Measurements from ENCODE around the gene CROCC. TPM values are rescaled to one million over a fixed set of nuclear protein-coding genes. Genes with fewer than 3 reads are reported as not detected.
"Not testable (repeated sequence)": the region's sequence is repeated elsewhere in the genome, so short reads cannot be mapped to it uniquely, and the experiment has no call there.

CROCC gene
- total RNA-seq, 2 experiments from 2014 or later, result 15.9 to 18.7 TPM

DNA sequence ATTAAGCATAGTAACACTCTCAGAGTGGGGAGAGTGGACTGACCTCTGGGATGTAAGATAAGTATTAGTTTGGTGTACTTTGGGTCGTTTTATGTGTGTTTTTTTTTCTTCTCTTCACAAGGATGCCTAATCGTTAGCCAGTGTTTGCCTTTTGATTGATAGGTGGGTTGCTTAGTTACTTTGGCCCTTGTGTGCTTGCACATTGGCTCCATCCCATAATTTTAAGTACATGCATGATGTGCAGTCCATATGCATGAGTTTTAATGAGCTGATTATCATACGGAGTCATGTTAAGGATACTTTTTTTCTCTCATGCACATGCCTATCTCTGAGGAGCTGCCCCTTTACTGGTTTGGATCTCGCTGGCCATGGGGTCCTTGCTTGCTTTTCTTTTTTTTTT lies 30.7 kb upstream of the CROCC start:
- H3K9me3 Mint-ChIP-seq; intact Hi-C loops (cut with micrococcal nuclease); H3K36me3 Mint-ChIP-seq; DNase-seq; H3K27me3 Mint-ChIP-seq; H3K4me3 Mint-ChIP-seq; CTCF ChIA-PET; H3K27ac Mint-ChIP-seq: not testable (repeated sequence)
- peaks cover 27% of the 10 kb centered on the region for H3K4me1 Mint-ChIP-seq (ENCODE audit: low read depth)
- POLR2A ChIA-PET, result interaction anchor here (3.4 kb wide), 1 partner anchor 13 kb away, joined by 36 read pairs; no protein-coding TSS in a partner anchor

DNA sequence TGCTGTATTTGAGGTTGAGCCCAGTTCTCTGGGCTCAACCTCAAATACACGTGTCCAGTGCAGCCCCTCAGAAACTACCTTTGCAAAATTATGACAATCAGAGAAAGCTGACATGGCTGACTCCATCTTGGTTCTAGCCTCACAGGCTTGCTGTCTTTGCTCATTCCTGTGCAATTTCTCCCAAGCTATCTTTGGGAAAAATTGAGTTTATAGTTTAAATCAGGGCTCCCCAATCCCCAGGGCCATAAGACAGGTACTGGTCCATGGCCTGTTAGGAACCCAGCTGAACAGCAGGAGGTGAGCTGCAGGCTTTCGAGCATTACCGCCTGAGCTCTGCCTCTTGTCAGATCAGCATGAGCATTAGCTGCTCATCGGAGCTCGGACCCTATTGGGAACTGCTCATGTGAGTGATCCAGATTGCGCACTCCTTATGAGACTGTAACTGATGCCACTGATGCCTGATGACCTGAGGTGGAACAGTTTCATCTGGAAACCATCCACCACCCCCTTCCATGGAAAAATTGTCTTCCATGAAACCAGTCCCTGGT lies 28.7 kb upstream of the CROCC start:
- POLR2A ChIA-PET, result interaction anchor here (1.7 to 1.9 kb wide), 2 partner anchors 12 to 379 kb away, joined by 4 to 8 read pairs; partner anchors contain the start of gene RNU1-1
- H3K4me1 Mint-ChIP-seq (ENCODE audit: low read depth), result peaks cover 40% of the 10 kb centered on the region
- intact Hi-C loops (cut with micrococcal nuclease); CTCF ChIA-PET; H3K4me3 Mint-ChIP-seq; H3K27ac Mint-ChIP-seq; H3K36me3 Mint-ChIP-seq; H3K9me3 Mint-ChIP-seq; DNase-seq; H3K27me3 Mint-ChIP-seq: not testable (repeated sequence)

- DNase-seq; intact Hi-C loops (cut with micrococcal nuclease); H3K36me3 Mint-ChIP-seq; H3K27ac Mint-ChIP-seq; H3K9me3 Mint-ChIP-seq; H3K27me3 Mint-ChIP-seq; H3K4me3 Mint-ChIP-seq; CTCF ChIA-PET: not testable (repeated sequence)
- peaks cover 41% of the 10 kb centered on the region for H3K4me1 Mint-ChIP-seq (ENCODE audit: low read depth)
- POLR2A ChIA-PET, result interaction anchor here (1.9 kb wide), 1 partner anchor 11 kb away, joined by 8 read pairs; no protein-coding TSS in a partner anchor
These were observed 27.9 kb upstream of the CROCC start for GRCh38 chr1:16893796-16894195.

- H3K27me3 Mint-ChIP-seq; CTCF ChIA-PET; intact Hi-C loops (cut with micrococcal nuclease); H3K36me3 Mint-ChIP-seq; H3K4me3 Mint-ChIP-seq; H3K27ac Mint-ChIP-seq; H3K9me3 Mint-ChIP-seq; DNase-seq; POLR2A ChIA-PET: not testable (repeated sequence)
- H3K4me1 Mint-ChIP-seq (ENCODE audit: low read depth), result peaks cover 38% of the 10 kb centered on the region
These were observed 27.4 kb upstream of the CROCC start for GRCh38 chr1:16894338-16894737.

DNA sequence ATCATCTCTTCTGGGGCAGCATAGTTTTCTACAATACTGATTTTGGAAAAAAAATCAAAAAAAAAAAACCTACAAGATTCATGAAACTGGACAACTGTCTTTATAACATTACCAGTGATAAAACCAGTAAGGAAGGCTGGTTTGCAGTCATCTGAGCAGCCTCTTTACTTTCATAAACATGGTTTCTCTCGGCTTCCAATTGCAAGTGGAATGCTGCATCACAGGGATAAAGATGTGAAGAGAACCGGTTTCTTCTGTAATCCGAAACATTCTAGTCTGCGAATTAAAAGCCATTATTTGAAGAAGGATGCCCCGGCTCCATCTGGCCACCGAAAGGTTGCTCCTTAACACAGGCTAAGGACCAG lies 26.5 kb upstream of the CROCC start:
- Mint-ChIP-seq H3K4me3 (peak overlapping the region; percentile 63), H3K4me1 (ENCODE audit: low read depth) (peaks cover 29% of the 10 kb centered on the region), H3K27ac (peak overlapping the region; percentile 61)
- intact Hi-C loops (cut with micrococcal nuclease); CTCF ChIA-PET; H3K36me3 Mint-ChIP-seq; DNase-seq; H3K9me3 Mint-ChIP-seq; H3K27me3 Mint-ChIP-seq; POLR2A ChIA-PET: not testable (repeated sequence)

GRCh38 chr1:16895598-16896315 lies 26.0 kb upstream of the CROCC start, which contains the start of gene RNU1-2:
RNU1-2 (plus strand) TSS chr1:16895980.
- Mint-ChIP-seq H3K4me1 (ENCODE audit: low read depth) (peaks cover 30% of the 10 kb centered on the region), H3K4me3 (peak within 1 kb of the TSS; percentile 76), H3K27ac (peak within 1 kb of the TSS; percentile 97)
- CTCF ChIA-PET, H3K27me3 Mint-ChIP-seq, H3K9me3 Mint-ChIP-seq, H3K36me3 Mint-ChIP-seq: not testable (repeated sequence)
- POLR2A ChIA-PET, result interaction anchor here (0.7 to 1.7 kb wide), 4 partner anchors 9 to 382 kb away, joined by 3 to 45 read pairs (median 4); partner anchors contain the start of gene RNU1-1
- intact Hi-C loops (cut with micrococcal nuclease), result loop anchor here (1.0 kb wide), 1 partner anchor 9 kb away; no protein-coding TSS in a partner anchor
- peak; percentile 85 for DNase-seq

DNA sequence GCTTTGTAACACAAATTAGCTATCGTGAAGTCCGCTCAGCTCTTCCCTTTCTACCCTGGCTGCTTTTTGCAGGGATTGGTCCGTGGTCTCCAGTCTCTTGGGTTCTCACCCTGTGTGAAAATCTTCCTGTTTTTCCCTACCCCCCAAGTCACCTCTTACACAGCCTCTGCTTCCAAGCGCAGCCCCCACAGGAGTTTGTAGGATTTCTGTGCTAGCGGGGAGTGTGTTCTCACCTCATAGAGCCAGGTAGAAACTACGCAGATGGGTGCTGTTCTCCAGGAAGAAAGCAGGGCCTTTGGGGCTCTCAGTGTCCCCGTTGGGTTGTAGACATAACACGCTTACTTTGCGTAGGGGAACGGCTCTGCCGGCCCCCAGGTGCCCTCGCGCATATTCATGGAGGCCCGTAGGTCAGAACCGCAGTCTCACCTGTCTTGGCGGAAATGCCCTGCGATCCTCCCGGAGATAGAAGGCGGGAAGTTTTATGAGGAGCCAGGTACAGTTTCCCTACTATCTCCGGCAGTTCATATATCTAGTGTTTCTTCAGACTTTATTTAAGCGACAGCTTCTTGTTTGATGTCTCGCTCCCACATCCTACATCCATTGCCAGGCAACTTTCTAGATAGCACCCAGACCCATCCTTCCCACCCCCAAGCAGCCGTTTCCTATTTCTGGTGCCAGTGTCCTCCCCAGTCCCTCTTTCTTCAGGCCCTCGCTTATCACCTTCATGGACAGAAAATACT lies 25.2 kb upstream of the CROCC start:
- H3K27ac Mint-ChIP-seq, result peak overlapping the region; percentile 97
- POLR2A ChIA-PET, result interaction anchor here (0.6 to 1.7 kb wide), 5 partner anchors 9 to 383 kb away, joined by 3 to 45 read pairs (median 4); partner anchors contain the start of genes RNU1-1 and SDHB
- intact Hi-C loops (cut with micrococcal nuclease), result loop anchor here (1.0 kb wide), 1 partner anchor 8 kb away; no protein-coding TSS in a partner anchor

DNA sequence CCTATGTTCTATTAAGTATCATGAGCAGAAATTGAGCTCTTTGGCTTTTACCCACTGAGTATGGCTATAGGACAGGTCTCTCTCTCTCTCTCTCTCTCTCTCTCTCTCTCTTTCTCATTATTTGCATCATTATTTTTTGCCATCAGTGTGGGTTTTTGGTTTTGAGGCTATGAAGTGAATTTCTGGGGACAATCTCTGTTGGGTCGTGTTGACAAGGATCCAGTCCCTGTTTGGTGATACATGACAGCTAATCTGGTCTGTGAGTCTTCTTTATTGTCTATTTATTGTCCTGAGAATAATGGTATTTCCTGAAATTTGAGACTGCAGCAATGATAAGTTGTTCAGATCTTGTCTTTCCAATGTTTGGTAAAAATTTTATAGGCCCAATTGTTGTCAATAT lies 24.1 kb upstream of the CROCC start:
- DNase-seq, CTCF ChIA-PET: not testable (repeated sequence)

More for the DNA sequence above, 25.2 kb upstream of the CROCC start:
- H3K9me3 Mint-ChIP-seq, H3K36me3 Mint-ChIP-seq, H3K27me3 Mint-ChIP-seq, CTCF ChIA-PET: not testable (repeated sequence)
- Mint-ChIP-seq H3K4me1 (ENCODE audit: low read depth) (peaks cover 36% of the 10 kb centered on the region), H3K4me3 (peak overlapping the region; percentile 76)
- DNase-seq, result peak; percentile 71

DNA sequence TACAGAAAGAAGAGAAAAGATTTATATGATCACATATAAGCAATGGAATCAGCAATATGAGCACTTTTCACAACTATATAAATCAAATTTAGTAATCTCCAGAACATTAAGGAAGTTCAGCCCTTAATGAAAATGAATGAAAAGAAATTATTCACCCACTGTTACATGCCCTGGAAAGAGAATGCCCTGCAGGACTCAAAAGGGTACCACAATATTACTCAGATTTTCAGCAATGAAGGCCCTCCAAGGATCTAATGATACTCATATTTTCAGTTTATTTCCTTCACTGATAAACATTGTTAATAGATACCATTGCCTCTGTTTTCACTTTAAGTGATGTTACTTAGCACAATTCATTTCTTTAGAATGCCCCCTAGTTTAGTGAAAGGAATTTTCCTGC lies 23.4 kb upstream of the CROCC start:
- POLR2A ChIA-PET; H3K27me3 Mint-ChIP-seq; CTCF ChIA-PET; H3K4me3 Mint-ChIP-seq; H3K36me3 Mint-ChIP-seq; DNase-seq; H3K27ac Mint-ChIP-seq; intact Hi-C loops (cut with micrococcal nuclease); H3K9me3 Mint-ChIP-seq: not testable (repeated sequence)
- peaks cover 46% of the 10 kb centered on the region for H3K4me1 Mint-ChIP-seq (ENCODE audit: low read depth)

More for the DNA sequence above, 24.1 kb upstream of the CROCC start:
- peak overlapping the region; percentile 30 for H3K27ac Mint-ChIP-seq
- H3K9me3 Mint-ChIP-seq; H3K36me3 Mint-ChIP-seq; intact Hi-C loops (cut with micrococcal nuclease); H3K4me3 Mint-ChIP-seq; H3K27me3 Mint-ChIP-seq; POLR2A ChIA-PET: not testable (repeated sequence)
- H3K4me1 Mint-ChIP-seq (ENCODE audit: low read depth), result peaks cover 40% of the 10 kb centered on the region

DNA sequence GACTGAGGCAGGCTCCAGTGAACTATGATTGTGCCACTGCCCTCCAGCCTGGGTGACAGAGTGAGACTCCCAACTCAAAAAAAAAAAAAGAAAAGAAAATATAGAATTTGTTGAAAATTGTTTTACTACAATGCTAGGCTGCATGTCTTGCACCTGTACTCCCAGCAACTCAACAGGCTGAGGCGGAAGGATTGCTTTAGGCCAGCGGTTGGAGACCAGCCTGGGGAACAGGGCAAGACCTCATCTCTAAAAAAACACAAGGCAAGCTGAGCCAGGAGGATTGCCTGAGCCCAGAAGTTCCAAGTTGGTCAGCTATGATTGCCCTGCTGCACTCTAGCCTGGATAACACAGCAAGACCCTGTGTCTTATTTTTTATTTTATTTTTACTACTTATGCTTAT lies 22.7 kb upstream of the CROCC start:
- H3K36me3 Mint-ChIP-seq; POLR2A ChIA-PET; DNase-seq; intact Hi-C loops (cut with micrococcal nuclease); H3K27ac Mint-ChIP-seq; H3K27me3 Mint-ChIP-seq; H3K4me3 Mint-ChIP-seq; H3K9me3 Mint-ChIP-seq: not testable (repeated sequence)
- CTCF ChIA-PET, result interaction anchor here (1.6 kb wide), 1 partner anchor 190 kb away, joined by 5 read pairs; no protein-coding TSS in a partner anchor
- H3K4me1 Mint-ChIP-seq (ENCODE audit: low read depth), result peaks cover 52% of the 10 kb centered on the region

GRCh38 chr1:16900751-16901150 lies 21.0 kb upstream of the CROCC start:
- Mint-ChIP-seq H3K27ac (no peak overlapping the region), H3K27me3 (peaks cover 3% of the 10 kb centered on the region), H3K4me1 (ENCODE audit: low read depth) (peaks cover 44% of the 10 kb centered on the region), H3K4me3 (no peak overlapping the region), H3K9me3 (peaks cover 2% of the 10 kb centered on the region), H3K36me3 (peaks cover 3% of the 10 kb centered on the region)
- DNase-seq, result no peak
- intact Hi-C loops (cut with micrococcal nuclease), result loop anchor here (5.0 to 10.0 kb wide), 4 partner anchors 152 to 1376 kb away; partner anchors contain the start of genes CASP9, DNAJC16, SDHB and SZRD1
- ChIA-PET POLR2A (interaction anchor here (0.8 kb wide), 1 partner anchor 280 kb away, joined by 3 read pairs; no protein-coding TSS in a partner anchor), CTCF (no interaction called here)

- H3K4me1 Mint-ChIP-seq (ENCODE audit: low read depth), result peaks cover 41% of the 10 kb centered on the region
- not testable (repeated sequence) for H3K36me3 Mint-ChIP-seq, H3K27ac Mint-ChIP-seq, DNase-seq, H3K4me3 Mint-ChIP-seq, H3K27me3 Mint-ChIP-seq, H3K9me3 Mint-ChIP-seq
- intact Hi-C loops (cut with micrococcal nuclease), result loop anchor here (5.0 to 10.0 kb wide), 4 partner anchors 151 to 1377 kb away; partner anchors contain the start of genes CASP9, DNAJC16, SDHB and SZRD1
- ChIA-PET CTCF (interaction anchor here (1.1 kb wide), 1 partner anchor 193 kb away, joined by 3 read pairs; no protein-coding TSS in a partner anchor), POLR2A (interaction anchor here (0.8 kb wide), 1 partner anchor 280 kb away, joined by 3 read pairs; no protein-coding TSS in a partner anchor)
These were observed 20.4 kb upstream of the CROCC start for GRCh38 chr1:16901371-16901770.

Measured in activated CD4-positive, alpha-beta memory T cell treated with anti-CD3 and anti-CD28 coated beads for 36 hours (primary cell).